Measurements from ENCODE around the gene BRPF3. TPM values are rescaled to one million over a fixed set of nuclear protein-coding genes. Genes with fewer than 3 reads are reported as not detected.

The BRPF3 gene
- total RNA-seq, 2 experiments from 2014 or later: 15.1 to 20.9 TPM

GRCh38 chr6:36252005-36252404, 55.5 kb downstream of the BRPF3 start:
- DNase-seq (no peak), ATAC-seq (no peak)
- Mint-ChIP-seq H3K4me3 (no peak overlapping the region), H3K4me1 (ENCODE audit: low read depth) (no peaks in the 10 kb centered on the region), H3K36me3 (ENCODE audit: low read depth) (no peaks in the 10 kb centered on the region), H3K9me3 (peaks cover 2% of the 10 kb centered on the region), H3K27ac (no peak overlapping the region), H3K27me3 (no peaks in the 10 kb centered on the region)
- CTCF ChIA-PET: interaction anchor here (1.6 kb wide), 1 partner anchor 50 kb away, joined by 4 read pairs; no protein-coding TSS in a partner anchor
- POLR2A ChIA-PET: no interaction called here
- TF ChIP-seq, protein P1, sequence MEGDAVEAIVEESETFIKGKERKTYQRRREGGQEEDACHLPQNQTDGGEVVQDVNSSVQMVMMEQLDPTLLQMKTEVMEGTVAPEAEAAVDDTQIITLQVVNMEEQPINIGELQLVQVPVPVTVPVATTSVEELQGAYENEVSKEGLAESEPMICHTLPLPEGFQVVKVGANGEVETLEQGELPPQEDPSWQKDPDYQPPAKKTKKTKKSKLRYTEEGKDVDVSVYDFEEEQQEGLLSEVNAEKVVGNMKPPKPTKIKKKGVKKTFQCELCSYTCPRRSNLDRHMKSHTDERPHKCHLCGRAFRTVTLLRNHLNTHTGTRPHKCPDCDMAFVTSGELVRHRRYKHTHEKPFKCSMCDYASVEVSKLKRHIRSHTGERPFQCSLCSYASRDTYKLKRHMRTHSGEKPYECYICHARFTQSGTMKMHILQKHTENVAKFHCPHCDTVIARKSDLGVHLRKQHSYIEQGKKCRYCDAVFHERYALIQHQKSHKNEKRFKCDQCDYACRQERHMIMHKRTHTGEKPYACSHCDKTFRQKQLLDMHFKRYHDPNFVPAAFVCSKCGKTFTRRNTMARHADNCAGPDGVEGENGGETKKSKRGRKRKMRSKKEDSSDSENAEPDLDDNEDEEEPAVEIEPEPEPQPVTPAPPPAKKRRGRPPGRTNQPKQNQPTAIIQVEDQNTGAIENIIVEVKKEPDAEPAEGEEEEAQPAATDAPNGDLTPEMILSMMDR (IDR thresholded peaks at IDR 0.05): no peak
- intact Hi-C loops (cut with micrococcal nuclease): no loop called here

- Mint-ChIP-seq H3K27ac (no peak overlapping the region), H3K9me3 (peaks cover 4% of the 10 kb centered on the region), H3K4me3 (no peak overlapping the region), H3K36me3 (ENCODE audit: low read depth) (no peaks in the 10 kb centered on the region), H3K4me1 (ENCODE audit: low read depth) (no peaks in the 10 kb centered on the region), H3K27me3 (peaks cover 3% of the 10 kb centered on the region)
- ChIA-PET POLR2A (interaction anchor here (0.6 kb wide), 1 partner anchor 56 kb away, joined by 3 read pairs; no protein-coding TSS in a partner anchor), CTCF (no interaction called here)
- intact Hi-C loops (cut with micrococcal nuclease): no loop called here
- DNase-seq (no peak), ATAC-seq (no peak)
- TF ChIP-seq, protein P1 (IDR thresholded peaks at IDR 0.05): no peak
Measured at GRCh38 chr6:36263390-36264000, 67.0 kb downstream of the BRPF3 start.

- H3K27ac Mint-ChIP-seq: no peak overlapping the region
- no peak for DNase-seq
- intact Hi-C loops (cut with micrococcal nuclease): no loop called here
- H3K4me1 Mint-ChIP-seq (ENCODE audit: low read depth): no peaks in the 10 kb centered on the region
- POLR2A ChIA-PET: no interaction called here
- no peaks in the 10 kb centered on the region for H3K36me3 Mint-ChIP-seq (ENCODE audit: low read depth)
- no peak for ATAC-seq
- H3K9me3 Mint-ChIP-seq: peaks cover 4% of the 10 kb centered on the region
- peaks cover 3% of the 10 kb centered on the region for H3K27me3 Mint-ChIP-seq
- CTCF ChIA-PET: no interaction called here
- TF ChIP-seq, protein P1 (IDR thresholded peaks at IDR 0.05): no peak
- no peak overlapping the region for H3K4me3 Mint-ChIP-seq
Measured at GRCh38 chr6:36265744-36266143, 69.2 kb downstream of the BRPF3 start.

- no peak for ATAC-seq
- intact Hi-C loops (cut with micrococcal nuclease): no loop called here
- Mint-ChIP-seq H3K27me3 (peaks cover 2% of the 10 kb centered on the region), H3K4me3 (no peak overlapping the region), H3K27ac (no peak overlapping the region), H3K4me1 (ENCODE audit: low read depth) (no peaks in the 10 kb centered on the region), H3K36me3 (ENCODE audit: low read depth) (no peaks in the 10 kb centered on the region), H3K9me3 (peaks cover 4% of the 10 kb centered on the region)
- TF ChIP-seq, protein P1 (IDR thresholded peaks at IDR 0.05): no peak
- ChIA-PET CTCF (no interaction called here), POLR2A (no interaction called here)
- no peak for DNase-seq
Measured at GRCh38 chr6:36266913-36267644, 70.5 kb downstream of the BRPF3 start.

Data from activated CD8-positive, alpha-beta T cell treated with anti-CD3 and anti-CD28 coated beads for 36 hours (primary cell).